HepG2 (cell line): ENCODE results near the gene ATG4D. TPM values are rescaled to one million over a fixed set of nuclear protein-coding genes. Genes with fewer than 3 reads are reported as not detected.

Source experiments
- ATRX ChIP-seq: sonication (generic); formaldehyde crosslinking; IDR thresholded peaks from 2 replicates; pipeline ENCODE4 v1.4.0; 2020; ENCODE audit warnings: missing genetic modification reagents, borderline replicate concordance
- ETV5 ChIP-seq: IDR thresholded peaks from 2 replicates; pipeline ENCODE4 v1.6.1; 2018; ENCODE audit warnings: missing biosample characterization, missing genetic modification reagents, inconsistent platforms, borderline replicate concordance
- HNF1A ChIP-seq, 2 experiments: sonication (generic) in 1 of 2; formaldehyde crosslinking in 1 of 2; IDR thresholded peaks; 2 replicates each; pipeline versions ENCODE4 v1.4.0 to v1.6.1; 2016 to 2020; ENCODE audit warnings: borderline replicate concordance in 1 of 2, low read depth in 1 of 2, mild to moderate bottlenecking in 1 of 2, missing genetic modification reagents in 1 of 2
- RXRA ChIP-seq: sonication (generic); formaldehyde crosslinking; IDR thresholded peaks from 2 replicates; pipeline ENCODE4 v1.5.1; 2020; ENCODE audit warnings: missing genetic modification reagents
- TCF12 ChIP-seq, 2 experiments: fragments of 450-650 bp in 1 of 2; sonication (generic) in 1 of 2; formaldehyde crosslinking in 1 of 2; IDR thresholded peaks; 2 replicates each; pipeline versions ENCODE4 v1.6.1 to v1.8.0; 2017 to 2022; ENCODE audit warnings: antibody characterized with exemption in 1 of 2, mild to moderate bottlenecking in 1 of 2, missing genetic modification reagents in 1 of 2, moderate library complexity in 1 of 2
- ZFYVE20 ChIP-seq: sonication (generic); formaldehyde crosslinking; IDR thresholded peaks from 2 replicates; pipeline ENCODE4 v1.8.0; 2023; ENCODE audit warnings: low read depth, mild to moderate bottlenecking, moderate library complexity, missing genetic modification reagents, borderline replicate concordance
- ZKSCAN1 ChIP-seq: fragments of 150-350 bp; IDR thresholded peaks from 2 replicates; pipeline ENCODE4 v1.6.1; 2014; ENCODE audit warnings: low read length
- ZNF598 ChIP-seq: sonication (generic); formaldehyde crosslinking; IDR thresholded peaks from 2 replicates; pipeline ENCODE4 v1.5.1; 2020; ENCODE audit warnings: mild to moderate bottlenecking, missing genetic modification reagents, borderline replicate concordance
- ZNF672 ChIP-seq: sonication (generic); formaldehyde crosslinking; IDR thresholded peaks from 2 replicates; pipeline ENCODE4 v1.8.1; 2022; ENCODE audit warnings: missing genetic modification reagents
- ZSCAN29 ChIP-seq: sonication (generic); formaldehyde crosslinking; conservative IDR thresholded peaks from 2 replicates; pipeline ENCODE4 v1.4.0; 2020; ENCODE audit warnings: mild to moderate bottlenecking, missing genetic modification reagents
- polyA plus RNA-seq, 8 experiments: library from polyadenylated mRNA; depleted of rRNA in 3 of 8; stranded (reverse) in 7 of 8; unstranded in 1 of 8; fragments of >200 nt; fragmentation: Illumina TruSeq in 4 of 8; extraction: Trizol in 4 of 8; gene quantifications; 2 replicates each; pipeline versions ENCODE4 v1.2.1 to v1.2.3, GENCODE V29; 2011 to 2016; ENCODE audit warnings: low read depth in 4 of 8, missing spikeins in 1 of 8, mixed read lengths in 1 of 8; ENCODE audit not compliant: insufficient read depth in 1 of 8
- total RNA-seq, 5 experiments: library from RNA; depleted of rRNA; stranded (reverse); fragments of >200 nt; fragmentation: Illumina TruSeq; extraction: Trizol; gene quantifications; 2 replicates each; pipeline ENCODE4 v1.2.3, GENCODE V29; 2016; ENCODE audit warnings: low read depth in 1 of 5

Gene ATG4D
- total and polyA plus RNA-seq, 2 of the 13 experiments (the other 11 are each of a cell fraction or from before 2014, with no cell fraction given), result 17.8 to 19.0 TPM

- no peak for TF ChIP-seq HNF1A (IDR thresholded peaks at IDR 0.05; ENCODE audit: low read depth)
- TF ChIP-seq HNF1A (CRISPR knock-in tag; IDR thresholded peaks at IDR 0.05; ENCODE audit: borderline replicate concordance), result peak; percentile 17; the same call in 1 of the 2 replicates
- TF ChIP-seq RXRA (CRISPR knock-in tag), result peak; percentile 18; the same call in 1 of the 2 replicates
- TF ChIP-seq ZFYVE20 (CRISPR knock-in tag), result peak; percentile 29; the same call in 1 of the 2 replicates
- peak; percentile 16 for TF ChIP-seq ETV5 (CRISPR knock-in tag)
- TF ChIP-seq TCF12 (IDR thresholded peaks at IDR 0.05), result no peak
- 0 out of 2 replicates have a peak, but pooled peaks have one; percentile 9 for TF ChIP-seq TCF12 (CRISPR knock-in tag; IDR thresholded peaks at IDR 0.05)
- no peak for TF ChIP-seq ZKSCAN1
- no peak for TF ChIP-seq ATRX
- no peak for TF ChIP-seq ZNF672 (CRISPR knock-in tag)
- peak; percentile 29; the same call in 1 of the 2 replicates for TF ChIP-seq ZSCAN29
- 0 out of 2 replicates have a peak, but pooled peaks have one; percentile 24 for TF ChIP-seq ZNF598 (CRISPR knock-in tag)
- TF ChIP-seq, all 625 proteins: peak for 178
Observed at GRCh38 chr19:10503002-10503789, 40.5 kb upstream of the ATG4D start, which contains the start of gene KEAP1 (continued).
